Measurements from ENCODE around the gene MACROD2.

MACROD2 gene

GRCh38 chr20:14631011-14631410, 635.7 kb downstream of the MACROD2 start:
- CTCF ChIA-PET: no interaction called here
- DNase-seq: no peak

GRCh38 chr20:14632906-14633305, 637.6 kb downstream of the MACROD2 start:
- Mint-ChIP-seq H3K36me3 (no peaks in the 10 kb centered on the region), H3K27ac (no peak overlapping the region), H3K9me3 (peaks cover 5% of the 10 kb centered on the region), H3K4me1 (no peaks in the 10 kb centered on the region), H3K27me3 (no peaks in the 10 kb centered on the region), H3K4me3 (no peak overlapping the region)
- CTCF ChIA-PET: no interaction called here
- DNase-seq: no peak

More at GRCh38 chr20:14631011-14631410, 635.7 kb downstream of the MACROD2 start:
- Mint-ChIP-seq H3K36me3 (no peaks in the 10 kb centered on the region), H3K4me1 (no peaks in the 10 kb centered on the region), H3K27ac (no peak overlapping the region), H3K9me3 (peaks cover 8% of the 10 kb centered on the region), H3K4me3 (no peak overlapping the region), H3K27me3 (no peaks in the 10 kb centered on the region)

- H3K27me3 Mint-ChIP-seq: no peaks in the 10 kb centered on the region
- no peaks in the 10 kb centered on the region for H3K4me1 Mint-ChIP-seq
- H3K4me3 Mint-ChIP-seq: no peak overlapping the region
- no peak for DNase-seq
- H3K27ac Mint-ChIP-seq: no peak overlapping the region
- peaks cover 3% of the 10 kb centered on the region for H3K9me3 Mint-ChIP-seq
- CTCF ChIA-PET: no interaction called here
- no peaks in the 10 kb centered on the region for H3K36me3 Mint-ChIP-seq
These were observed 638.2 kb downstream of the MACROD2 start for GRCh38 chr20:14633507-14633906.

GRCh38 chr20:14634665-14635064, 639.3 kb downstream of the MACROD2 start:
- H3K9me3 Mint-ChIP-seq: peaks cover 3% of the 10 kb centered on the region
- CTCF ChIA-PET: no interaction called here
- no peak overlapping the region for H3K4me3 Mint-ChIP-seq
- H3K27ac Mint-ChIP-seq: no peak overlapping the region
- no peaks in the 10 kb centered on the region for H3K27me3 Mint-ChIP-seq
- no peaks in the 10 kb centered on the region for H3K4me1 Mint-ChIP-seq
- DNase-seq: no peak
- no peaks in the 10 kb centered on the region for H3K36me3 Mint-ChIP-seq

DNA sequence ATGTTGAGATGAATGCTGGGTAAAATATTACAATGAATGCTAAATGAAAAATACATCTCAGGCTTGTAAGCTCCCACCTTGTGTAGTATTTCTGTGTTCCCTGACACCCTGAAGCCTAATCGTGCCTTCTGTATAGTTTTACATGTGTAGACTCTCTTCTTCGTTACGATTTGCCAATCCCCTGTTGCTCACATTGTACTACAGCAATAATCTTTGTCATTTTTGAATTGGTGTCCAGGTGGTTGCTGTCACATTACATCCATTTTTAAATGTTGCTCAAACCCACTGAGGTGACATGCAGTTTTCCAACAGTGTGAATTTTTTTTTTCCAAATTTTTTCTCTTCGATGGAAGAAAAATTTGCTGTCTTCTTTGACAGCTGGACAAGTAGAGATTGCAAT, 642.1 kb downstream of the MACROD2 start:
- H3K9me3 Mint-ChIP-seq: peaks cover 8% of the 10 kb centered on the region
- no peaks in the 10 kb centered on the region for H3K4me1 Mint-ChIP-seq
- H3K27me3 Mint-ChIP-seq: no peaks in the 10 kb centered on the region
- H3K4me3 Mint-ChIP-seq: no peak overlapping the region
- H3K27ac Mint-ChIP-seq: no peak overlapping the region
- H3K36me3 Mint-ChIP-seq: no peaks in the 10 kb centered on the region
- CTCF ChIA-PET: interaction anchor here (0.7 kb wide), 1 partner anchor 351 kb away, joined by 3 read pairs; no protein-coding TSS in a partner anchor
- DNase-seq: no peak

DNA sequence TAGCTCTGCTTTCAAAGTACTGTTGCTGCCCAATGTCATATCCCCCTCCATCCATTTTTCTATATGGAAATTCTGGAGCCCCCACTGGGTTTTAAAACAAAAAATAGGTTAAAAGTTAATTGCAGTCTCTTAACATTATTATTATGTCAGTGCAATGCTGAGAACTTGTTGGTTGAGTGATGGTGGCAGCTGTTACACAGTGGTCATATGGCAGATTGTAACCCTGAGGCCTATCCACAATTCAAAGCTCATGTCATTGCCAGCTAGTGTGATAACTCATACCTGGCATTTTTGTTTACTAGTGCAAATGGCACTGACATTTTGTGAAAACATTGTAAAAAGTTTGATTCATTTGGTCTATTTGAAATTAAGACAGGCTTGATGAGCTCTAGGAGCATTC, 647.8 kb downstream of the MACROD2 start:
- DNase-seq: no peak
- Mint-ChIP-seq H3K27me3 (no peaks in the 10 kb centered on the region), H3K4me1 (no peaks in the 10 kb centered on the region), H3K9me3 (peaks cover 5% of the 10 kb centered on the region), H3K4me3 (no peak overlapping the region), H3K27ac (no peak overlapping the region), H3K36me3 (no peaks in the 10 kb centered on the region)
- CTCF ChIA-PET: no interaction called here

GRCh38 chr20:14643556-14643955, 648.2 kb downstream of the MACROD2 start:
- CTCF ChIA-PET: no interaction called here
- H3K4me3 Mint-ChIP-seq: no peak overlapping the region
- DNase-seq: no peak
- no peaks in the 10 kb centered on the region for H3K27me3 Mint-ChIP-seq
- H3K36me3 Mint-ChIP-seq: no peaks in the 10 kb centered on the region
- H3K4me1 Mint-ChIP-seq: no peaks in the 10 kb centered on the region
- H3K9me3 Mint-ChIP-seq: peaks cover 5% of the 10 kb centered on the region
- no peak overlapping the region for H3K27ac Mint-ChIP-seq

DNA sequence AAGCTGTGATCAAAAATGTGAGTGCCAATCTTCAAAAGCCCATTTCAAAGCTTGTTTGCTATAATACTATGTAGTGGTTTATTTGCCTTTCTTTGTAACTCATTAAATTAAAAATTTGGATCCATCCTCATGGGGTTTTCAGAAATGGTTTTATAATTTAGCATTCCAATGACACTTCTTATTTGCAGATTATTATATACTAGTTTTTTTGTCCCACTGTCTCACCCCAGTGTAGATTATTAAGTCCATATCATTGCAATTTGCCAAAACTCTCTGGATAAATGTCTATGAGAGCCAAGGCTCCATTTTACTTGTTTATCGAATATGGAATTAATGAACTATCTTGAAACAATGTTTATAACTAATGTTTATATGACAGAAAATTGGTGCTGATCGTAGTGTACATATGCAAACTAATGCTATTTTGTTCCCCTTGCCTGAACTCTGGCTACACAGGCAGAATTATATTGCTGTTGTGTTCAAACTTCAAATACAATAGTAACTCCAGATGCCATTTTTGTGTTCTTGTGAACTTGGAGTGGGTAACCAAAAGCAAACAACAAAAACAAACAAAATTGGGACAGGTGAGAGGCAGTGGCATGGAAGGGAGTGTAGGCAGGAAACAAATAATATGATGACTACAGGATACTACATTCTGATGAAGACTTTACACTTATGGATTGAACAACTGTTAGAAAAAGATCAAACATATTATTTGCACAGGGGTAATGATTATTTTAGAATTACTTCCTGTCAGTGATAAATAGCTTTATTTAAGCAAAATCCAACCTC, 649.2 kb downstream of the MACROD2 start:
- no peaks in the 10 kb centered on the region for H3K27me3 Mint-ChIP-seq
- no peak for DNase-seq
- no peak overlapping the region for H3K27ac Mint-ChIP-seq
- no peaks in the 10 kb centered on the region for H3K36me3 Mint-ChIP-seq
- H3K4me1 Mint-ChIP-seq: no peaks in the 10 kb centered on the region
- CTCF ChIA-PET: no interaction called here
- H3K4me3 Mint-ChIP-seq: no peak overlapping the region
- peaks cover 5% of the 10 kb centered on the region for H3K9me3 Mint-ChIP-seq

DNA sequence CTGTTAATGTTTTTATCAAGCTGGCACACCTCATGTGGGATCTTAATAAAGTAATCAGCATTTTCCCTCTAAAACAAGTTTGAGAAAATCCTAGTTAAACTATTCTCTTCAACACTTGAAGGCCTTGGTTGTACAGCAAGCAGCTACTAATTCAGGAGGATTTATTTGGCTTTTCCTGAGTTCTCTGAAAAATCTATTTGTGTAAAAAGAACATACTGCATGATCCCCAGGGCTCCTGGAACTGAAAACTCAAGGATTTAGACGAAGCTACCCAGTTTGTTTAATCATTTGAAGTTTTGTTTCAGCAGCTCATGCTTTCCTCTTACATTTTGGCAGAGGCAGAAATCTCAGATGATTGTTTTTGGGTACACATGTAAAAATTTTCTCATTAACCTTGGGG, 651.7 kb downstream of the MACROD2 start:
- no peaks in the 10 kb centered on the region for H3K36me3 Mint-ChIP-seq
- no peaks in the 10 kb centered on the region for H3K9me3 Mint-ChIP-seq
- H3K27me3 Mint-ChIP-seq: no peaks in the 10 kb centered on the region
- CTCF ChIA-PET: no interaction called here
- no peaks in the 10 kb centered on the region for H3K4me1 Mint-ChIP-seq
- DNase-seq: no peak
- H3K4me3 Mint-ChIP-seq: no peak overlapping the region
- H3K27ac Mint-ChIP-seq: no peak overlapping the region

DNA sequence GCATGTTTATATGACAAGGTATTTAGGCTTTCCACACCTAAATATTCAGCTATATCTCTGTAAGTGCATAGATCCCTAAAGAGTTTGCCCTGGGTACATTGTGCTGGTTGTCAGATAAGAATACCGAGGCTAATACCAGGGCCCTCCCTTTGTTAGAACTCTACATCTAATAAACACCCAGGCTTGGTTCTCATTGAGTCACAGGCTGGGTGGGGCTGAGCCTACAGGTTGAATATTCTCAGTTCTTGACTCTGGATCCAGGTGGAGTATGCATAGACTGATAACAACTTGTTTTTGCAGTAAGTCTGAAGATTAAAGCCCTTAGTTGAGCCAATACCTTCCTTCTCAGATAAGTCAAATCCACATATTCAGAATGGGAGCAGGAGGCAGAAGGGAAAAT, 654.3 kb downstream of the MACROD2 start:
- H3K27me3 Mint-ChIP-seq: no peaks in the 10 kb centered on the region
- H3K27ac Mint-ChIP-seq: no peak overlapping the region
- H3K4me1 Mint-ChIP-seq: no peaks in the 10 kb centered on the region
- H3K9me3 Mint-ChIP-seq: peaks cover under 1% of the 10 kb centered on the region
- no peaks in the 10 kb centered on the region for H3K36me3 Mint-ChIP-seq
- DNase-seq: no peak
- CTCF ChIA-PET: no interaction called here
- no peak overlapping the region for H3K4me3 Mint-ChIP-seq

DNA sequence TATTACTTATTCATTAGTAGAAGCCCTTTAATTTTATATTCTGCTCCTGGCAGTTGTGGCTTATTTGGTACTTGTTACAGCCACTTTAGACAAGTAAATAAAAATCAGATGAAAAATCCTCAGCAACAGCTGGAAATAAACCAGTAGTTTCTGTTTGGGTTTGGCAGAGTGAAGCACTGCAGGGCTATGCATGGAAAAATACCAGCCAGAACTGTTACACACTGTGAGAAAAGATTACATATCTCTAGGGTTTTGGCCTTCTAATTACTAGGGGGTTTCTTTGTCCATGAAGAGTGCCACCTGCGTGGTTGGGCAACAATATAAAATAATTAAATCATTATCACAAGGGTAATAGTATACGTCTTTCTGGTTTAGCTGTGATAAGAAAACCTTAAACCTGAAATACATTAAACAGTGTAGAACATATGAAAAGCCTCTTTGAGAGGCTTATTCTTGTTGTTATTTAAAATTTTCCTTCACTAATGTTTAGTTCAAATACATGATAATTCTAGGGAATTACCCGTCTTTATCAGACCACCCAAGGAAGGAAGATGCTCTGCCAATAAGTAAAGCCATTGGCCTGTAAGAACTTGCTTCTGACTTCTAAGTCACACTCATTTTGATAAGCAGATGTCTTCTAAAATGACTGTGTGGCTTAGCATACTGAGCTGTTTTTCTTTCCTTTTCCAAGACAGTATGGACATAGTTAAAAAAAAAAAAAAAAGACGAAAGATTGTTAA, 662.1 kb downstream of the MACROD2 start:
- Mint-ChIP-seq H3K9me3 (peaks cover 11% of the 10 kb centered on the region), H3K27me3 (no peaks in the 10 kb centered on the region), H3K36me3 (no peaks in the 10 kb centered on the region), H3K27ac (no peak overlapping the region), H3K4me1 (no peaks in the 10 kb centered on the region), H3K4me3 (no peak overlapping the region)
- CTCF ChIA-PET: no interaction called here
- no peak for DNase-seq

DNA sequence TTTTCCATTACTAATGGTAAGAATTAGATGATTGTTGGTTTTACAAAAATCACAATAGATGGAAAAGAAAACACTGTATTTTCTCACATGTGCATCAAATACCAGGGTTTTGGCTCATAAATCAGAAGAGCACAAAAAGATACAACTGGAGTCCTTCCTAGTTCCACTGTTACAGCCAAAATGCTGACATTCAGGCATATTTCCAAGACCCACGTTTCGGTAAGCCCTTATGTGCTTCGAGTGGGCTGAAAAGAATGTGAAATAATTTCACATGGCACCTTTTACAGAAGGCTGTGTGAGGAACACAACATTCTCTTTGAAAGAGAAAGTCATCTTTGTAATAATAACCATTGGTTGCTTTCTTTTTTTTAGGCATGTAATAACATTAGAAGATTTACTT, 668.8 kb downstream of the MACROD2 start:
- Mint-ChIP-seq H3K27ac (no peak overlapping the region), H3K4me1 (no peaks in the 10 kb centered on the region), H3K27me3 (no peaks in the 10 kb centered on the region), H3K4me3 (no peak overlapping the region), H3K36me3 (no peaks in the 10 kb centered on the region), H3K9me3 (peaks cover 9% of the 10 kb centered on the region)
- CTCF ChIA-PET: no interaction called here
- DNase-seq: no peak

DNA sequence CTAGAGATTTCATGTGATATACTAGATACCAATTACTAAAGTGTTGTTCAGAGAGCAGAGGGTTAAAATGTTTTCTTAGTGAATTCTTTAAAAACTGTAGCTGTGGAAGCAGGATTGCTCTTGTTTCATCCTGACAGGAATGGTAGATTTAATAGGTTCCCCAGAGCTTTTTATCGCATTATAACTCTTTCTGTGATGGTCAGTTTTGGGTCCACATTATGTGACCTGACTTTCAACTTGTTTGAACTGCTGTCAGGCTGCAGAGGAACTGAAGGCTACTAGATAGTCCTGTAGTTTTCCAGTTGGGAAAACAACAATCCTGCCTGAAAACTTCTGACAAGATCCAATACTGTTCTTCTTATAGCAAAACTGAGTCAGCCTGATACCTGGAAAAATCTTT, 671.4 kb downstream of the MACROD2 start:
- CTCF ChIA-PET: no interaction called here

GRCh38 chr20:14667226-14667625, 671.9 kb downstream of the MACROD2 start:
- Mint-ChIP-seq H3K27ac (no peak overlapping the region), H3K4me3 (no peak overlapping the region), H3K4me1 (no peaks in the 10 kb centered on the region), H3K36me3 (no peaks in the 10 kb centered on the region), H3K9me3 (peaks cover 4% of the 10 kb centered on the region), H3K27me3 (no peaks in the 10 kb centered on the region)
- no peak for DNase-seq
- CTCF ChIA-PET: no interaction called here

More for the DNA sequence above, 671.4 kb downstream of the MACROD2 start:
- no peak for DNase-seq
- Mint-ChIP-seq H3K36me3 (no peaks in the 10 kb centered on the region), H3K4me3 (no peak overlapping the region), H3K4me1 (no peaks in the 10 kb centered on the region), H3K27me3 (no peaks in the 10 kb centered on the region), H3K9me3 (peaks cover 7% of the 10 kb centered on the region), H3K27ac (no peak overlapping the region)

DNA sequence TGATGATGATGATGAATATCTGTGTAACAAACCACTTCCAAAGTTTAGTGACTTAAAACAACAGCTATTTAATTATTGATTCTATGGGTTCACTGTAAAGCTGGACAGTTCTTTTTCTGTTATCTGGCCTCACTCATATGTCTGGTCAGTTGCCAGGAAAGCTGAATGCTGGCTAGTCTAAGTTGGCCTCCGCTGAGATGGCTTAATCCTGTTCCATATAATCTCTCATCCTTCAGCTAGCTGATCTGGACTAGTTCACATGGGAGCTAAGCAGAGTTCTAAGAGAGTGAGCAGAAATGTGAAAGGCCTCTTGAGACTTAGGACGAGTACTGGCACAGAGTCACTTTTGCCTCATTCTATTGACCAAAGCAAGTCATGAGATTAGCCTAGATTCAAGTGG, 676.8 kb downstream of the MACROD2 start:
- no peaks in the 10 kb centered on the region for H3K27me3 Mint-ChIP-seq
- no peak for DNase-seq
- H3K36me3 Mint-ChIP-seq: no peaks in the 10 kb centered on the region
- no peak overlapping the region for H3K27ac Mint-ChIP-seq
- H3K4me3 Mint-ChIP-seq: no peak overlapping the region
- no peaks in the 10 kb centered on the region for H3K4me1 Mint-ChIP-seq
- CTCF ChIA-PET: no interaction called here
- H3K9me3 Mint-ChIP-seq: peaks cover 9% of the 10 kb centered on the region

Measured in activated naive CD4-positive, alpha-beta T cell treated with anti-CD3 and anti-CD28 coated beads, Interleukin-2, amount 10 ng/mL, durations not matched to agents 7 days and 5 days (primary cell).